SIG-M5 treated with dmso at 0.1 percent for 504 hours (cell line): ENCODE results near the gene ATG2B.
"Not testable (repeated sequence)": the region's sequence is repeated elsewhere in the genome, so short reads cannot be mapped to it uniquely, and the experiment has no call there.

Source experiments
- DNase-seq: peaks from one replicate; lab custom pipeline; 2025; ENCODE audit not compliant: unreplicated experiment; lab: John Stamatoyannopoulos, UW

ATG2B gene

GRCh38 chr14:96383445-96383844, 20.3 kb upstream of the ATG2B start:
- DNase-seq: no peak

- DNase-seq: no peak
Observed at GRCh38 chr14:96380735-96381134, 17.6 kb upstream of the ATG2B start.

- DNase-seq: no peak
Observed at GRCh38 chr14:96376093-96376492, 13.0 kb upstream of the ATG2B start.

- DNase-seq: no peak
Observed at GRCh38 chr14:96373538-96373937, 10.4 kb upstream of the ATG2B start.

GRCh38 chr14:96370528-96370927, 7.4 kb upstream of the ATG2B start:
- DNase-seq: no peak

- DNase-seq: no peak
Observed at GRCh38 chr14:96368534-96368933, 5.4 kb upstream of the ATG2B start.

- no peak for DNase-seq
Observed at GRCh38 chr14:96364962-96365361, 1.8 kb upstream of the ATG2B start.

GRCh38 chr14:96363751-96364336, 703 bp upstream of the ATG2B start:
- peak; percentile 66 for DNase-seq

GRCh38 chr14:96362071-96362964, 823 bp downstream of the ATG2B start:
- peak; percentile 84 for DNase-seq

GRCh38 chr14:96359959-96360358, 3.2 kb downstream of the ATG2B start:
- no peak for DNase-seq

GRCh38 chr14:96357216-96357615, 5.9 kb downstream of the ATG2B start:
- no peak for DNase-seq

- DNase-seq: no peak
Observed at GRCh38 chr14:96354246-96354645, 8.9 kb downstream of the ATG2B start.

GRCh38 chr14:96352708-96353107, 10.4 kb downstream of the ATG2B start:
- no peak for DNase-seq

GRCh38 chr14:96351986-96352385, 11.2 kb downstream of the ATG2B start:
- DNase-seq: no peak

- no peak for DNase-seq
Observed at GRCh38 chr14:96349286-96350075, 13.7 kb downstream of the ATG2B start.

- not testable (repeated sequence) for DNase-seq
Observed at GRCh38 chr14:96347957-96348356, 15.2 kb downstream of the ATG2B start.

- DNase-seq: no peak
Observed at GRCh38 chr14:96345669-96346068, 17.5 kb downstream of the ATG2B start.

GRCh38 chr14:96341323-96341722, 21.8 kb downstream of the ATG2B start:
- no peak for DNase-seq

GRCh38 chr14:96338551-96338950, 24.6 kb downstream of the ATG2B start:
- DNase-seq: no peak

GRCh38 chr14:96324219-96324618, 38.9 kb downstream of the ATG2B start:
- DNase-seq: no peak

- no peak for DNase-seq
Observed at GRCh38 chr14:96320605-96321004, 42.5 kb downstream of the ATG2B start.

- no peak for DNase-seq
Observed at GRCh38 chr14:96318836-96319235, 44.3 kb downstream of the ATG2B start.
